ENCODE data around the gene TBC1D10A.

- TF ChIP-seq CTCF (IDR thresholded peaks at IDR 0.05) (no peak), EP300 (IDR thresholded peaks at IDR 0.05) (no peak)
These were observed 44.0 kb upstream of the TBC1D10A start for GRCh38 chr22:30370641-30371230.
